Transverse colon (tissue), 4 donors: ENCODE measurements around the gene FZD4. TPM values are rescaled to one million over a fixed set of nuclear protein-coding genes. Genes with fewer than 3 reads are reported as not detected.
A peak's percentile ranks its signal among the peaks of the same experiment; 100 is the strongest.
"Not testable (repeated sequence)": the region's sequence is repeated elsewhere in the genome, so short reads cannot be mapped to it uniquely, and the experiment has no call there.

Source experiments
- DNase-seq: peaks from one replicate; pipeline ENCODE4 v3.0.0-alpha.2; 2019
- H3K27ac ChIP-seq, 4 donors: fragments of 200-600 bp; sonication (generic); 2 replicates each; pipeline ENCODE4 v1.5.1; 2016 to 2018; ENCODE audit warnings: inconsistent platforms in 4 of 4
- H3K27me3 ChIP-seq: fragments of 200-600 bp; sonication (generic); 2 replicates; pipeline ENCODE4 v1.5.1; 2017; ENCODE audit warnings: inconsistent platforms
- H3K36me3 ChIP-seq, 4 donors: fragments of 200-600 bp; sonication (generic); 2 replicates each; pipeline ENCODE4 v1.5.1; 2017 to 2019; ENCODE audit warnings: inconsistent platforms in 4 of 4
- H3K4me1 ChIP-seq, 4 donors: fragments of 200-600 bp; sonication (generic); 2 replicates each; pipeline ENCODE4 v1.5.1; 2017 to 2020; ENCODE audit warnings: inconsistent platforms in 4 of 4
- H3K4me3 ChIP-seq, 4 donors: fragments of 200-600 bp; sonication (generic); 1 replicate in 1 of 4; 2 replicates in 3 of 4; pipeline versions ENCODE4 v1.5.1 to v1.6.1; 2017 to 2019; ENCODE audit warnings: inconsistent platforms in 4 of 4
- H3K9me3 ChIP-seq, 2 donors: fragments of 200-600 bp; sonication (generic); 2 replicates each; pipeline ENCODE4 v1.5.1; 2017 to 2019; ENCODE audit warnings: inconsistent platforms in 2 of 2
- CTCF ChIP-seq, 5 experiments: fragments of 200-600 bp in 3 of 5; fragments of 450-650 bp in 2 of 5; sonication (generic) in 3 of 5; IDR thresholded peaks; 1 replicate in 2 of 5; 2 replicates in 3 of 5; pipeline ENCODE4 v1.5.1; 2016 to 2017; ENCODE audit warnings: antibody characterized with exemption in 5 of 5, inconsistent platforms in 3 of 5, mild to moderate bottlenecking in 2 of 5, moderate library complexity in 1 of 5
- EP300 ChIP-seq: sonication (generic); formaldehyde crosslinking; IDR thresholded peaks from one replicate; pipeline ENCODE4 v1.6.1; 2017; ENCODE audit warnings: antibody characterized with exemption, low read depth
- POLR2A ChIP-seq: fragments of 450-650 bp; IDR thresholded peaks from one replicate; pipeline ENCODE4 v1.6.1; 2016; ENCODE audit warnings: antibody characterized with exemption, mild to moderate bottlenecking, moderate library complexity
- POLR2AphosphoS5 ChIP-seq, 3 donors: sonication (generic); formaldehyde crosslinking; IDR thresholded peaks; one replicate each; pipeline ENCODE4 v1.6.1; 2016; ENCODE audit warnings: antibody characterized with exemption in 3 of 3
- WGBS, 2 donors: methylation state at CpG; one replicate each; pipeline ENCODE4 v1.1.5; 2018; ENCODE audit warnings: low coverage in 1 of 2; 5-methylcytosine and 5-hydroxymethylcytosine counted together
- in situ Hi-C, 4 donors: fragments of 200-750 bp; cut with MboI; loops; one replicate each; pipeline versions ENCODE4 v1.15.0 to v1.15.1; 2017; ENCODE audit warnings: low sequenced_read_pairs in 3 of 4, low pct_ligation_motif_present in 1 of 4, low pct_unique_long_range_greater_than_20kb in 1 of 4
- intact Hi-C: fragments of 100-400 bp; cut with DNase I; formaldehyde crosslinking; loops from one replicate; pipeline ENCODE4 v1.15.1; 2023; ENCODE audit warnings: low total_unique reads
- total RNA-seq, 4 donors: library from RNA; depleted of rRNA; stranded (reverse); fragments of >200 nt; gene quantifications; one replicate each; pipeline ENCODE4 v1.1.0, GENCODE V29; 2016

FZD4 gene
- 10 to 100 TPM in 3 of 4 donors, 1 to 10 TPM in 1; 9.1 to 27.1 (median 18.1) TPM for total RNA-seq

GRCh38 chr11:86955361-86956120 is at the start of gene FZD4:
Gene FZD4 (minus strand): TSS chr11:86955395. CDS start chr11:86955085, 310 bp downstream.
- intact Hi-C loops: loop anchor here (5.0 kb wide), 1 partner anchor 82 kb away; the partner anchor contains the start of gene TMEM135
- in situ Hi-C loops: no loop called here
- WGBS, 2 donors: 1% methylated on average over 23 of the region's 64 CpGs; no CpG with 5 or more reads in 1 of the 2 donors

GRCh38 chr11:87004281-87004680 is 49.1 kb upstream of the FZD4 start:
- H3K4me3 ChIP-seq, H3K27ac ChIP-seq, H3K27me3 ChIP-seq, intact Hi-C loops, in situ Hi-C loops, H3K4me1 ChIP-seq, H3K9me3 ChIP-seq, H3K36me3 ChIP-seq, DNase-seq: not testable (repeated sequence)
- WGBS, 2 donors: 83 to 91% methylated on average over 1 to 4 of the region's 4 CpGs

More at GRCh38 chr11:86955361-86956120, at the start of gene FZD4:
- H3K4me1 ChIP-seq: peaks cover 6 to 16% (median 15%) of the 10 kb centered on the region in 4 donors
- peak within 1 kb of the TSS; percentile 51 to 99 (median 86) for H3K4me3 ChIP-seq
- H3K27ac ChIP-seq: peak within 1 kb of the TSS; percentile 91 to 98 (median 95)
- TF ChIP-seq CTCF (IDR thresholded peaks at IDR 0.05) (peak in 4 of 5 experiments; percentile 4 to 23 (median 12)), POLR2A (peak; percentile 81), EP300 (no peak), POLR2AphosphoS5 (IDR thresholded peaks at IDR 0.05) (peak; percentile 50 to 91 (median 76))
- no peaks in the 10 kb centered on the region for H3K27me3 ChIP-seq
- DNase-seq: peak; percentile 93
- H3K36me3 ChIP-seq: no peaks in the 10 kb centered on the region
- no peaks in the 10 kb centered on the region for H3K9me3 ChIP-seq

- Histone ChIP-seq H3K9me3 (no peaks in the 10 kb centered on the region), H3K27me3 (no peaks in the 10 kb centered on the region), H3K4me3 (no peak overlapping the region), H3K36me3 (no peaks in the 10 kb centered on the region), H3K4me1 (no peaks in the 10 kb centered on the region), H3K27ac (no peak overlapping the region)
- intact Hi-C loops (no loop called here), in situ Hi-C loops (no loop called here)
- DNase-seq: no peak
- 60 to 79% methylated on average over 1 of the region's 1 CpG for WGBS, 2 donors
- TF ChIP-seq EP300: no peak
These were observed 47.7 kb upstream of the FZD4 start for GRCh38 chr11:87002918-87003317.

- DNase-seq: no peak
- intact Hi-C loops: no loop called here
- H3K4me3 ChIP-seq: no peak overlapping the region
- TF ChIP-seq POLR2A (no peak), EP300 (no peak), CTCF (IDR thresholded peaks at IDR 0.05) (no peak), POLR2AphosphoS5 (IDR thresholded peaks at IDR 0.05) (no peak)
- H3K27me3 ChIP-seq: no peaks in the 10 kb centered on the region
- WGBS, 2 donors: 70 to 83% methylated on average over 4 to 5 of the region's 5 CpGs
- no peaks in the 10 kb centered on the region for H3K36me3 ChIP-seq
- H3K4me1 ChIP-seq: no peaks in the 10 kb centered on the region
- in situ Hi-C loops: no loop called here
- H3K9me3 ChIP-seq: no peaks in the 10 kb centered on the region
- no peak overlapping the region for H3K27ac ChIP-seq
These were observed 44.9 kb upstream of the FZD4 start for GRCh38 chr11:86999859-87000753.

- Histone ChIP-seq H3K9me3 (no peaks in the 10 kb centered on the region), H3K27ac (no peak overlapping the region), H3K36me3 (no peaks in the 10 kb centered on the region), H3K27me3 (no peaks in the 10 kb centered on the region), H3K4me1 (no peaks in the 10 kb centered on the region), H3K4me3 (no peak overlapping the region)
- intact Hi-C loops: no loop called here
- DNase-seq: no peak
- in situ Hi-C loops: no loop called here
- WGBS, 2 donors: 100% methylated on average over 1 of the region's 1 CpG
- TF ChIP-seq CTCF (IDR thresholded peaks at IDR 0.05): no peak
- no peak for TF ChIP-seq POLR2AphosphoS5 (IDR thresholded peaks at IDR 0.05)
- no peak for TF ChIP-seq EP300
- TF ChIP-seq POLR2A: no peak
These were observed 44.2 kb upstream of the FZD4 start for GRCh38 chr11:86999388-86999787.
